GM23248 (cell line): ENCODE measurements around the gene SMO.

Source experiments
- EZH2 ChIP-seq: fragments of 200-600 bp; sonication (generic); IDR thresholded peaks from 2 replicates; pipeline ENCODE4 v1.6.1; 2018; ENCODE audit warnings: antibody characterized with exemption, mild to moderate bottlenecking; ENCODE audit not compliant: insufficient read depth, poor library complexity, severe bottlenecking
- EZH2phosphoT487 ChIP-seq: fragments of 200-600 bp; sonication (generic); IDR thresholded peaks from 2 replicates; pipeline ENCODE4 v1.6.1; 2018; ENCODE audit warnings: antibody characterized with exemption, moderate library complexity, mild to moderate bottlenecking, low read depth; ENCODE audit not compliant: insufficient read depth

- TF ChIP-seq EZH2, result no peak
- no peak for TF ChIP-seq EZH2phosphoT487
These were observed 68.7 kb downstream of the SMO start for GRCh38 chr7:129257168-129257567.
